K562 (cell line): Measurements from ENCODE around the gene KCNAB1. TPM values are rescaled to one million over a fixed set of nuclear protein-coding genes. Genes with fewer than 3 reads are reported as not detected.

Experiments
- ELF1 ChIP-seq: fragments of 200-800 bp; sonication (Bioruptor generic); IDR thresholded peaks from 2 replicates; pipeline ENCODE4 v1.6.1; 2016; ENCODE audit warnings: missing genetic modification characterization, missing compliant biosample characterization
- GATAD2A ChIP-seq: fragments of 450-650 bp; IDR thresholded peaks from 2 replicates; pipeline ENCODE4 v1.6.1; 2017
- GTF2F1 ChIP-seq: IDR thresholded peaks from 2 replicates; pipeline ENCODE4 v1.6.1; 2011; ENCODE audit warnings: low read depth, low read length, improper control_type of control experiment
- REST ChIP-seq, 2 experiments: fragments of 450-650 bp; formaldehyde crosslinking in 1 of 2; IDR thresholded peaks; 2 replicates each; pipeline versions ENCODE4 v1.4.0 to v1.6.1; 2014 to 2020; ENCODE audit warnings: mild to moderate bottlenecking in 2 of 2, borderline replicate concordance in 1 of 2, low read depth in 1 of 2
- RNF2 ChIP-seq: sonication (generic); IDR thresholded peaks from 2 replicates; pipeline ENCODE4 v1.6.1; 2016
- SMARCA4 ChIP-seq: fragments of 450-650 bp; IDR thresholded peaks from 2 replicates; pipeline ENCODE4 v1.6.1; 2016
- THRA ChIP-seq: fragments of 450-650 bp; IDR thresholded peaks from 2 replicates; pipeline ENCODE4 v1.6.1; 2017; ENCODE audit warnings: mild to moderate bottlenecking, moderate library complexity
- TRIM25 ChIP-seq: fragments of 450-650 bp; IDR thresholded peaks from 2 replicates; pipeline ENCODE4 v1.7.0; 2016; ENCODE audit warnings: borderline replicate concordance
- ZBTB34 ChIP-seq: fragments of 250-450 bp; sonication (Bioruptor Pico); IDR thresholded peaks from 2 replicates; pipeline ENCODE4 v1.8.0; 2021; ENCODE audit warnings: mild to moderate bottlenecking, moderate library complexity
- ZNF280A ChIP-seq: fragments of 450-650 bp; IDR thresholded peaks from 2 replicates; pipeline ENCODE4 v1.6.1; 2018; ENCODE audit warnings: mild to moderate bottlenecking, low read depth; ENCODE audit not compliant: partially characterized antibody
- ZNF354B ChIP-seq: fragments of 250-450 bp; sonication (Bioruptor Pico); IDR thresholded peaks from 2 replicates; pipeline ENCODE4 v1.4.0; 2020
- ZNF507 ChIP-seq: conservative IDR thresholded peaks from 2 replicates; pipeline ENCODE4 v1.6.1; 2017; ENCODE audit warnings: missing genetic modification characterization, missing compliant biosample characterization
- polyA plus RNA-seq, 8 experiments: library from polyadenylated mRNA; depleted of rRNA in 4 of 8; stranded (reverse) in 5 of 8; unstranded in 3 of 8; fragments of >200 nt; fragmentation: Nextera tagmentation in 2 of 8; fragmentation: Illumina TruSeq in 1 of 8; extraction: Ambion mirVana in 2 of 8; extraction: Trizol in 1 of 8; gene quantifications; 2 replicates each; pipeline versions ENCODE4 v1.2.1 to v1.2.3, GENCODE V29; 2011 to 2014; ENCODE audit warnings: inconsistent platforms in 1 of 8, missing spikeins in 1 of 8
- total RNA-seq, 7 experiments: library from RNA; depleted of rRNA in 6 of 7; stranded (reverse); fragments of >200 nt in 6 of 7; fragmentation: Illumina TruSeq in 2 of 7; extraction: Trizol in 2 of 7; gene quantifications; 2 replicates each; pipeline versions ENCODE4 v1.2.1 to v1.2.3, GENCODE V29; 2011 to 2021; ENCODE audit warnings: low replicate concordance in 1 of 7

KCNAB1 gene
- total and polyA plus RNA-seq, 9 of the 15 experiments (the other 6 are each of a cell fraction or from before 2014, with no cell fraction given): 0.14 to 1.2 (median 0.51) TPM

- TF ChIP-seq TRIM25 (no peak), ZBTB34 (no peak), REST (IDR thresholded peaks at IDR 0.05; ENCODE audit: borderline replicate concordance) (peak; percentile 91), REST (CRISPR knock-in tag; IDR thresholded peaks at IDR 0.05; ENCODE audit: low read depth) (no peak; the same call in 1 of the 2 replicates), ZNF354B (CRISPR knock-in tag) (no peak), ZNF280A (no peak), SMARCA4 (no peak), ZNF507 (no peak), RNF2 (peak; percentile 30; the same call in 1 of the 2 replicates), GTF2F1 (0 out of 2 replicates have a peak, but pooled peaks have one; percentile 86), THRA (no peak), ELF1 (tag) (peak; percentile 100), GATAD2A (no peak)
Observed at GRCh38 chr3:156554842-156555687, 434.7 kb downstream of the KCNAB1 start, which contains the start of gene SSR3 (continued).
